ENCODE data around the gene FCN1. TPM values are rescaled to one million over a fixed set of nuclear protein-coding genes. Genes with fewer than 3 reads are reported as not detected.

FCN1 gene
- total RNA-seq, 1 donor from 2014 or later, result not detected

DNA sequence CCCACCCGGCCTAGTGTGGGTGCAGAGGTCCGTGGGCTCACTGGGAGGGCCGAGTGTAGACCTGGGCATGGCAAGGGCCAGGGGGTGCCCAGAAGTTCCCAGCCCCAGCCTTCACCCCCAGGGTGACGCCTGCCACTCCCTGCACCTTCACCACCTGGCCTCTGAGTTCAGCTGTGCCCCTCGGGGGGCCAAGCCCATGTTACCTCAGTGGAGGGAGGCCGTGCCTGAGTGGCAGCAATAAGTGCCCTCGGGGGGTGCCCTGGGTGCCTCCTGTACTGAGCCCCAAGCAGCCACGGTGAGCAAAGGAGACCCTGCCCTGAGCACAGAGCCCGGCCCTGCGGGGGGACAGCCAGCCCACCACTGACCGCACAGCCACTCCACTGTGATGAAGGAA is 47.4 kb downstream of the FCN1 start:
- Histone ChIP-seq H3K4me3 (ENCODE audit: low read depth, low read length) (no peak overlapping the region), H3K27me3 (ENCODE audit: control insufficient read depth, insufficient read depth, low read length) (no peaks in the 10 kb centered on the region), H3K36me3 (ENCODE audit: control insufficient read depth, insufficient read depth, low read length) (no peaks in the 10 kb centered on the region)
- no peak for DNase-seq (ENCODE audit: low read depth)
- TF ChIP-seq, protein P1, sequence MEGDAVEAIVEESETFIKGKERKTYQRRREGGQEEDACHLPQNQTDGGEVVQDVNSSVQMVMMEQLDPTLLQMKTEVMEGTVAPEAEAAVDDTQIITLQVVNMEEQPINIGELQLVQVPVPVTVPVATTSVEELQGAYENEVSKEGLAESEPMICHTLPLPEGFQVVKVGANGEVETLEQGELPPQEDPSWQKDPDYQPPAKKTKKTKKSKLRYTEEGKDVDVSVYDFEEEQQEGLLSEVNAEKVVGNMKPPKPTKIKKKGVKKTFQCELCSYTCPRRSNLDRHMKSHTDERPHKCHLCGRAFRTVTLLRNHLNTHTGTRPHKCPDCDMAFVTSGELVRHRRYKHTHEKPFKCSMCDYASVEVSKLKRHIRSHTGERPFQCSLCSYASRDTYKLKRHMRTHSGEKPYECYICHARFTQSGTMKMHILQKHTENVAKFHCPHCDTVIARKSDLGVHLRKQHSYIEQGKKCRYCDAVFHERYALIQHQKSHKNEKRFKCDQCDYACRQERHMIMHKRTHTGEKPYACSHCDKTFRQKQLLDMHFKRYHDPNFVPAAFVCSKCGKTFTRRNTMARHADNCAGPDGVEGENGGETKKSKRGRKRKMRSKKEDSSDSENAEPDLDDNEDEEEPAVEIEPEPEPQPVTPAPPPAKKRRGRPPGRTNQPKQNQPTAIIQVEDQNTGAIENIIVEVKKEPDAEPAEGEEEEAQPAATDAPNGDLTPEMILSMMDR (IDR thresholded peaks at IDR 0.05; ENCODE audit: insufficient read depth, low read length, poor library complexity, severe bottlenecking), result no peak

- TF ChIP-seq, protein P1 (IDR thresholded peaks at IDR 0.05; ENCODE audit: insufficient read depth, low read length, poor library complexity, severe bottlenecking), result no peak
- no peaks in the 10 kb centered on the region for H3K27me3 ChIP-seq (ENCODE audit: control insufficient read depth, insufficient read depth, low read length)
- no peak overlapping the region for H3K4me3 ChIP-seq (ENCODE audit: low read depth, low read length)
- H3K36me3 ChIP-seq (ENCODE audit: control insufficient read depth, insufficient read depth, low read length), result no peaks in the 10 kb centered on the region
- DNase-seq (ENCODE audit: low read depth), result no peak
Observed at GRCh38 chr9:134869554-134870300, 48.0 kb downstream of the FCN1 start.

GRCh38 chr9:134868751-134869553 is 48.8 kb downstream of the FCN1 start:
- Histone ChIP-seq H3K4me3 (ENCODE audit: low read depth, low read length) (no peak overlapping the region), H3K36me3 (ENCODE audit: control insufficient read depth, insufficient read depth, low read length) (no peaks in the 10 kb centered on the region), H3K27me3 (ENCODE audit: control insufficient read depth, insufficient read depth, low read length) (no peaks in the 10 kb centered on the region)
- no peak for DNase-seq (ENCODE audit: low read depth)
- TF ChIP-seq, protein P1 (IDR thresholded peaks at IDR 0.05; ENCODE audit: insufficient read depth, low read length, poor library complexity, severe bottlenecking), result no peak

DNA sequence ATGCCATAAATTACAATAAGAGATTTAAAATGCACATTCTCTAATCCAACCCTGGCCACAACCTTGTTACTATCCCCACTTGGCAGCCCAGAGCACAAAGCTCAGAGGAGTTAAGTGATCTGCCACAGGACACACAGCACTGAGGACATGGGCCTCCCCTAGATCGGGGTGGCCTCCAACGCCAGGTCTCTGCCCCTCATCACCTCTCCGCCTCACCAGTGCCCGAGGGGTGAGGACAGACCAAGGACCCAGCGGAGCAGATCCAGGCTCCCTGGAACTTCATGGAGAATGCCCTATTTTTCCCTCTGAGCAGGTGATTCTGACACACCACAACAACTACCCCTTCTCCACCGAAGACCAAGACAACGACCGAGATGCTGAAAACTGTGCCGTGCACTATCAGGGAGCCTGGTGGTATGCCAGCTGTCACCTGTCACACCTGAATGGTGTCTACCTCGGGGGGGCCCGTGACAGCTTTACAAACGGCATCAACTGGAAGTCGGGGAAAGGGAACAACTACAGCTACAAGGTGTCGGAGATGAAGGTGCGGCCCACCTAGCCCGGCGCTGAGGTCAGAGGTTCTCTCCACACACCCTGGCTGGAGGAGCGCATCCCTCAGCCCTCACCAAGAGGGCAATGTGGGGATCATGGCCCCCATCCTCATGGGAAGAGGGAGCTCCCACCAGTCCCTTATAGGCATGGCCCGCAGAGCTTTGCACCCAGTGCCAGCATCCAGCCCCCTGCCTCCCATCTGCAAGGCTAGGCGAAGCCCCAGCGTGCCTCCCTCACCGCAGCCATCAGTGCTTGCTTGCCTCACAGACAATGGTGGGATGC is 49.6 kb downstream of the FCN1 start:
- no peaks in the 10 kb centered on the region for H3K27me3 ChIP-seq (ENCODE audit: control insufficient read depth, insufficient read depth, low read length)
- H3K4me3 ChIP-seq (ENCODE audit: low read depth, low read length), result no peak overlapping the region
- DNase-seq (ENCODE audit: low read depth), result no peak
- H3K36me3 ChIP-seq (ENCODE audit: control insufficient read depth, insufficient read depth, low read length), result no peaks in the 10 kb centered on the region
- TF ChIP-seq, protein P1 (IDR thresholded peaks at IDR 0.05; ENCODE audit: insufficient read depth, low read length, poor library complexity, severe bottlenecking), result no peak

- Histone ChIP-seq H3K36me3 (ENCODE audit: control insufficient read depth, insufficient read depth, low read length) (no peaks in the 10 kb centered on the region), H3K4me3 (ENCODE audit: low read depth, low read length) (no peak overlapping the region), H3K27me3 (ENCODE audit: control insufficient read depth, insufficient read depth, low read length) (no peaks in the 10 kb centered on the region)
- DNase-seq (ENCODE audit: low read depth), result no peak
- TF ChIP-seq, protein P1 (IDR thresholded peaks at IDR 0.05; ENCODE audit: insufficient read depth, low read length, poor library complexity, severe bottlenecking), result no peak
Observed at GRCh38 chr9:134864821-134865190, 52.9 kb downstream of the FCN1 start.

Data from kidney epithelial cell (primary cell).